Heart right ventricle (tissue), 16 donors: ENCODE measurements around the gene TRDN. TPM values are rescaled to one million over a fixed set of nuclear protein-coding genes. Genes with fewer than 3 reads are reported as not detected.

Experiments used
- ATAC-seq, 8 donors: fragments of 200-7000 bp; cut with Tn5 transposase; one replicate each; pipeline ENCODE4 v1.9.1; 2020; ENCODE audit warnings: mild to moderate bottlenecking in 8 of 8, moderate library complexity in 8 of 8, moderate number of reproducible peaks in 1 of 8
- DNase-seq, 2 donors: peaks; one replicate each; pipeline ENCODE4 v3.0.0-alpha.2; 2020
- H3K27ac ChIP-seq, 10 donors: fragments of 200-600 bp; sonication (generic) in 2 of 10; one replicate each; pipeline versions ENCODE4 v1.5.0 to v1.8.0; 2020 to 2022; ENCODE audit warnings: mild to moderate bottlenecking in 3 of 10
- H3K27me3 ChIP-seq, 7 donors: fragments of 200-600 bp; one replicate each; pipeline ENCODE4 v1.8.0; 2021 to 2022; ENCODE audit warnings: mild to moderate bottlenecking in 2 of 7
- H3K36me3 ChIP-seq, 9 donors: fragments of 200-600 bp; sonication (generic) in 1 of 9; one replicate each; pipeline versions ENCODE4 v1.5.0 to v1.8.0; 2020 to 2022; ENCODE audit warnings: mild to moderate bottlenecking in 2 of 9
- H3K4me1 ChIP-seq, 9 donors: fragments of 200-600 bp; sonication (generic) in 1 of 9; one replicate each; pipeline versions ENCODE4 v1.5.0 to v1.8.0; 2020 to 2022; ENCODE audit warnings: mild to moderate bottlenecking in 4 of 9
- H3K4me3 ChIP-seq, 10 donors: fragments of 200-600 bp; sonication (generic) in 2 of 10; one replicate each; pipeline versions ENCODE4 v1.5.0 to v1.8.0; 2020 to 2022; ENCODE audit warnings: mild to moderate bottlenecking in 7 of 10, moderate library complexity in 2 of 10
- H3K9me3 ChIP-seq, 11 donors: fragments of 200-600 bp in 10 of 11; sonication (generic) in 2 of 11; one replicate each; pipeline versions ENCODE4 v1.5.0 to v1.8.0; 2013 to 2022; ENCODE audit warnings: mild to moderate bottlenecking in 2 of 11, control low read depth in 1 of 11, moderate library complexity in 1 of 11
- WGBS, 2 donors: extraction: QIAGEN DNeasy Blood & Tissue Kit; methylation state at CpG; one replicate each; pipeline ENCODE4 v1.1.7; 2013; ENCODE audit warnings: inconsistent platforms in 1 of 2; 5-methylcytosine and 5-hydroxymethylcytosine counted together
- intact Hi-C, 10 donors: fragments of 100-400 bp; cut with DNase I; formaldehyde crosslinking; loops; one replicate each; pipeline versions ENCODE4 v1.11.1 to v1.14.2; 2022
- polyA plus RNA-seq, 2 donors: library from polyadenylated mRNA; stranded (reverse); fragments of 200-250 nt; gene quantifications; one replicate each; pipeline ENCODE4 v1.2.3, GENCODE V29; 2013
- total RNA-seq, 10 donors: library from RNA; stranded (reverse); fragmentation: NEBNext Ultra II Directional in 3 of 10; extraction: Animal tissue kit (Norgen Biotek cat#: 25700) in 3 of 10; gene quantifications; one replicate each; pipeline versions ENCODE4 v1.2.1 to v1.2.4, GENCODE V29; 2021 to 2023
- TF ChIP-seq, protein P1 (sequence below), 9 donors: fragments of 200-600 bp; sonication (generic) in 2 of 9; IDR thresholded peaks; one replicate each; pipeline versions ENCODE4 v1.5.0 to v1.8.0; 2021 to 2022; ENCODE audit warnings: antibody characterized with exemption in 9 of 9, mild to moderate bottlenecking in 5 of 9, moderate library complexity in 1 of 9
- donor health status: Arrhythmogenic right ventricular cardiomyopathy.
- donor health status: ischemic (EF 13 %, LVEDD 7.1; RV severe dilation, severe dysfunction).
- donor health status: healthy with polysubstance abuse.
- donor health status: DM: no; HTN: yes; CAD: no.
- donor health status: DM: no; HTN: no; CAD: no.
- donor health status: ischemic (EF 25% LVEDD 6.9; RV normal size, moderate dysfunction).
- donor health status: ischemic (EF 25% LVEDD 5.7; RV mildly dilated, moderate dysfunction).
- donor health status: healthy.
- donor health status: DM: yes; HTN: yes; CAD: no.
- donor health status: Ischemic cardiomyopathy.
- donor health status: ischemic (EF 35%, LVEDD 5.7; RV mildly dilated, moderate dysfunction).
- donor health status: nonischemic (EF 11% LVEDD 7.7; RV severe dilation, severe dysfunction).
- donor health status: DM: yes; HTN: yes; CAD: no.
- donor health status: PGD.
- donor health status: ischemic (EF 29% LVEDD 5.4; RV normal size, mild dysfunction).
- donor health status: nonischemic (EF 23%, LVEDD 6.1; RV moderate dilation, normal function).

Gene TRDN
- total and polyA plus RNA-seq, 12 donors, result 37.6 to 1,141 (median 437) TPM

DNA sequence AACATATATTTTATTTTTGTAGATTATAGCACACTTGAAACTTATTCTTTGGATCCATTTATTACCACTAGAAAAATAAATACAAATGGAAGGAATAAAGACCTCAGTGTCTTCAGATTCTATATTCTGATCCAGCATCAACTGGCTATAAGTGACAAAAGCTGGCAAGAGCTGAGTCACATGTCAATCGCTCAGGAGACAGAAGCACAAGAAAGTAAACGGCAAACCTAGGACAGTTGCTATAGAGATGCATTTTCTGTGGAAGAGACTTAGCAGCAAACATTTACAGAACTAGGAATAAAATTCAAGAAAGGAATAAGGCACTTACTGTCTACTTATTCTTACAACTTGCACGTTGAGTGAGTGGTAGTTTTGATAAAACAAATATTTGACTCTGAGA, 410.4 kb downstream of the TRDN start:
- 39 to 50% methylated on average over 3 of the region's 3 CpGs for WGBS, 2 donors
- intact Hi-C loops, result no loop called here
- Histone ChIP-seq H3K36me3 (no peaks in the 10 kb centered on the region), H3K27me3 (no peaks in the 10 kb centered on the region), H3K4me3 (no peak overlapping the region), H3K9me3 (no peaks in the 10 kb centered on the region), H3K27ac (no peak overlapping the region), H3K4me1 (no peaks in the 10 kb centered on the region)
- TF ChIP-seq, protein P1, sequence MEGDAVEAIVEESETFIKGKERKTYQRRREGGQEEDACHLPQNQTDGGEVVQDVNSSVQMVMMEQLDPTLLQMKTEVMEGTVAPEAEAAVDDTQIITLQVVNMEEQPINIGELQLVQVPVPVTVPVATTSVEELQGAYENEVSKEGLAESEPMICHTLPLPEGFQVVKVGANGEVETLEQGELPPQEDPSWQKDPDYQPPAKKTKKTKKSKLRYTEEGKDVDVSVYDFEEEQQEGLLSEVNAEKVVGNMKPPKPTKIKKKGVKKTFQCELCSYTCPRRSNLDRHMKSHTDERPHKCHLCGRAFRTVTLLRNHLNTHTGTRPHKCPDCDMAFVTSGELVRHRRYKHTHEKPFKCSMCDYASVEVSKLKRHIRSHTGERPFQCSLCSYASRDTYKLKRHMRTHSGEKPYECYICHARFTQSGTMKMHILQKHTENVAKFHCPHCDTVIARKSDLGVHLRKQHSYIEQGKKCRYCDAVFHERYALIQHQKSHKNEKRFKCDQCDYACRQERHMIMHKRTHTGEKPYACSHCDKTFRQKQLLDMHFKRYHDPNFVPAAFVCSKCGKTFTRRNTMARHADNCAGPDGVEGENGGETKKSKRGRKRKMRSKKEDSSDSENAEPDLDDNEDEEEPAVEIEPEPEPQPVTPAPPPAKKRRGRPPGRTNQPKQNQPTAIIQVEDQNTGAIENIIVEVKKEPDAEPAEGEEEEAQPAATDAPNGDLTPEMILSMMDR (IDR thresholded peaks at IDR 0.05), result no peak
- ATAC-seq (no peak), DNase-seq (no peak)

DNA sequence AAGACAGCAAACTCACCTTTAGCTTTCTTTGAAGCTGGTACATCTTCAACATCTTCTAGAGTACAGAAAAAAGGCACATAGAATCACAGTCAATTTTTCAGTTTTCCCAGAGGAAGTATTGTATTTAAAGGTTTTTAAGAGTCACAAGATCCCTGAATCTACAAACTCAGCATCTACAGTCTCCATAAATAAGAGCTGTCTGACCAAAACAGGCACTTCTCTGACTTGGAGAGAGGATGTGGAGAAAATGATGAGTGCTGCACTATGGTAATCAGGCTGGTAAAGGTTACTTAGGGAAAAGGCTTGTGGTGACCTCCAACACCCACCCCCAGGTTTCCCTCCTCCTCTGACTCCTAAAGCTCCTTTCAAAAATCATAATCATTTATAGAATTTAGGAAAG, 412.7 kb downstream of the TRDN start:
- no peak for ATAC-seq
- Histone ChIP-seq H3K27ac (no peak overlapping the region), H3K4me3 (no peak overlapping the region), H3K27me3 (no peaks in the 10 kb centered on the region), H3K4me1 (no peaks in the 10 kb centered on the region), H3K36me3 (no peaks in the 10 kb centered on the region), H3K9me3 (no peaks in the 10 kb centered on the region)
- intact Hi-C loops, result no loop called here
- DNase-seq, result no peak
- TF ChIP-seq, protein P1 (IDR thresholded peaks at IDR 0.05), result no peak

DNA sequence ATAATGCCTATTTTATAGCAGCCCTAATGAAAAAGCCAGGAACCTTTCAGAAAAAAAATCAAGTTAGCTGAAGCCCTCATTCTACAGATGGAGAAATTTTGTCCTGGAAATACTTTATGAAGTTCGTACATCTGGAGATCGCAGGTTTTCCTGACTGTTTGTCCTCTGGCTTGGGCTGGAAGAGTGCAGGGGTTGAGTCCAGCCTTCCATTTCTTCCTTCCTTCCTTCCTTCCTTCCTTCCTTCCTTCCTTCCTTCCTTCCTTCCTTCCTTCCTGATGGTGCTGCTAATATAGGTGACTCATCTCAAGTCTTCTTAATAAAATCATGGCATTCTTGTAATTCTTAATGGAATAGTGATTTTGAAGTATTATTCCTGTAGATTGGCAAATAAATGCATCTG, 413.3 kb downstream of the TRDN start:
- intact Hi-C loops, result no loop called here
- no peaks in the 10 kb centered on the region for H3K4me1 ChIP-seq
- no peaks in the 10 kb centered on the region for H3K36me3 ChIP-seq
- no peak overlapping the region for H3K27ac ChIP-seq
- H3K27me3 ChIP-seq, result no peaks in the 10 kb centered on the region
- H3K4me3 ChIP-seq, result no peak overlapping the region
- 85 to 88% methylated on average over 2 of the region's 2 CpGs for WGBS, 2 donors
- no peaks in the 10 kb centered on the region for H3K9me3 ChIP-seq
- TF ChIP-seq, protein P1 (IDR thresholded peaks at IDR 0.05), result no peak
- DNase-seq, result no peak
- ATAC-seq, result no peak

DNA sequence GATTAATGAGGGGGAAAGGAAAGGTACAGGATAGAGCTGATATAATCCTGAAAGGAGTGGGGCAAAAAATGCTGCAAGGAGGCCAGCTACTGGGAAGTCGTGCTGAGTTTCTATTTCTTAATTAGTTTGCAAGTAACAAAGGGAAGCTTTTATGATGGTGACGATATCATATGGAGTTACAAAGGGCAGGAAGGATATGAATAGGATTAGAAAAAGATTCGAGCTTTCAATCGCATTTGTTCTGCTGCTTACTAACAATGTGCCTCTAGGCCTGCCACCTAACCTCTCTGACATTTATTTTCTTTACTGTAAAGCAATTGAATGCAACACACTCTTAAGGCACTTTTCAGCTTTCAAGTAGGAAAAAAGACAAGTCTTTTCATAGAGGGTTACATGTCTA, 421.5 kb downstream of the TRDN start:
- intact Hi-C loops, result no loop called here
- DNase-seq (no peak), ATAC-seq (no peak)
- Histone ChIP-seq H3K4me1 (no peaks in the 10 kb centered on the region), H3K27ac (no peak overlapping the region), H3K9me3 (peaks cover 0 to 8% (median 0%) of the 10 kb centered on the region in 11 donors), H3K4me3 (no peak overlapping the region), H3K27me3 (no peaks in the 10 kb centered on the region), H3K36me3 (no peaks in the 10 kb centered on the region)
- TF ChIP-seq, protein P1 (IDR thresholded peaks at IDR 0.05), result no peak
- WGBS, 2 donors, result 67 to 68% methylated on average over 4 of the region's 4 CpGs

DNA sequence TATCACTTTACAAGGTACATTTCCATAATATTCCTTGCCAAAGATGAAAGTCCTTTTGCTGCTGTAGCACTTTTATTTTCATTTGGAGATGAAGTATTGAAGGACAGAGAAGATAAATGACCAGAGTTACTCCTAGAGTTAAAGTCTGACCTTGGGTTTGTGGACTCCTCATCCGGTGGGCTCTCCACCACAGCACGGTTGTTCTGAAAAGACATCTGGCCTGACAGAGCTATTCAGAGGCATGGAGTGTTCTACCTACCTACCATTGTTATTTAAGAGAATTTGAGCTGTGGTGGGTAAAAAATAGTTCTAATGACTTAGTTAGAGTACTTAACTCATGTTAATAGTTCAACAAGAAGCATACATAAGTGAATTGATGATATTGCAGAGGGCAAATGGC, 422.3 kb downstream of the TRDN start:
- ATAC-seq (no peak), DNase-seq (no peak)
- intact Hi-C loops, result no loop called here
- Histone ChIP-seq H3K27me3 (no peaks in the 10 kb centered on the region), H3K4me3 (no peak overlapping the region), H3K9me3 (peaks cover 0 to 8% (median 0%) of the 10 kb centered on the region in 11 donors), H3K27ac (no peak overlapping the region), H3K4me1 (no peaks in the 10 kb centered on the region), H3K36me3 (no peaks in the 10 kb centered on the region)
- WGBS, 2 donors, result 72 to 96% methylated on average over 2 of the region's 2 CpGs
- TF ChIP-seq, protein P1 (IDR thresholded peaks at IDR 0.05), result no peak
